ENCODE results near the gene CTNS.

The CTNS gene

GRCh38 chr17:3655766-3656165 lies 19.2 kb downstream of the CTNS start:
- H3K36me3 ChIP-seq, result no peaks in the 10 kb centered on the region
- no peak for TF ChIP-seq CTCF (IDR thresholded peaks at IDR 0.05; ENCODE audit: low read depth, low read length)
- no peaks in the 10 kb centered on the region; the same call in 1 of the 2 replicates for H3K4me1 ChIP-seq

GRCh38 chr17:3656353-3656752 lies 19.8 kb downstream of the CTNS start:
- no peak for DNase-seq
- no peaks in the 10 kb centered on the region for H3K36me3 ChIP-seq
- H3K9me3 ChIP-seq, result no peaks in the 10 kb centered on the region
- TF ChIP-seq CTCF (IDR thresholded peaks at IDR 0.05; ENCODE audit: low read depth, low read length), result no peak
- no peaks in the 10 kb centered on the region for H3K27me3 ChIP-seq
- H3K4me1 ChIP-seq, result no peaks in the 10 kb centered on the region; the same call in 1 of the 2 replicates
- no peak overlapping the region for H3K4me3 ChIP-seq (ENCODE audit: low read depth, low read length)

More at GRCh38 chr17:3655766-3656165, 19.2 kb downstream of the CTNS start:
- no peaks in the 10 kb centered on the region for H3K27me3 ChIP-seq
- no peaks in the 10 kb centered on the region for H3K9me3 ChIP-seq
- DNase-seq, result no peak
- H3K4me3 ChIP-seq (ENCODE audit: low read depth, low read length), result no peak overlapping the region

GRCh38 chr17:3656755-3657587 lies 20.4 kb downstream of the CTNS start:
- H3K4me1 ChIP-seq, result no peaks in the 10 kb centered on the region; the same call in 1 of the 2 replicates
- H3K27me3 ChIP-seq, result no peaks in the 10 kb centered on the region
- DNase-seq, result no peak

GRCh38 chr17:3657588-3657869 lies 21.0 kb downstream of the CTNS start:
- Histone ChIP-seq H3K9me3 (no peaks in the 10 kb centered on the region), H3K4me3 (ENCODE audit: low read depth, low read length) (no peak overlapping the region), H3K27me3 (no peaks in the 10 kb centered on the region), H3K36me3 (no peaks in the 10 kb centered on the region), H3K4me1 (no peaks in the 10 kb centered on the region; the same call in 1 of the 2 replicates)
- DNase-seq, result no peak
- no peak for TF ChIP-seq CTCF (IDR thresholded peaks at IDR 0.05; ENCODE audit: low read depth, low read length)

More at GRCh38 chr17:3656755-3657587, 20.4 kb downstream of the CTNS start:
- Histone ChIP-seq H3K36me3 (no peaks in the 10 kb centered on the region), H3K9me3 (no peaks in the 10 kb centered on the region), H3K4me3 (ENCODE audit: low read depth, low read length) (no peak overlapping the region)
- no peak for TF ChIP-seq CTCF (IDR thresholded peaks at IDR 0.05; ENCODE audit: low read depth, low read length)

- H3K27me3 ChIP-seq, result no peaks in the 10 kb centered on the region
- no peaks in the 10 kb centered on the region for H3K9me3 ChIP-seq
- no peak for DNase-seq
- TF ChIP-seq CTCF (IDR thresholded peaks at IDR 0.05; ENCODE audit: low read depth, low read length), result no peak
- no peak overlapping the region for H3K4me3 ChIP-seq (ENCODE audit: low read depth, low read length)
- H3K4me1 ChIP-seq, result no peaks in the 10 kb centered on the region; the same call in 1 of the 2 replicates
- H3K36me3 ChIP-seq, result no peaks in the 10 kb centered on the region
Observed at GRCh38 chr17:3657874-3658783, 21.6 kb downstream of the CTNS start.

Measured in BE2C (cell line).